GM20431 (cell line): ENCODE data around the gene FEM1C.
"Not testable (repeated sequence)": the region's sequence is repeated elsewhere in the genome, so short reads cannot be mapped to it uniquely, and the experiment has no call there.

ENCODE experiments used
- in situ Hi-C: fragments of 300-500 bp; cut with MseI, MboI; formaldehyde crosslinking; loops from one replicate; pipeline ENCODE4 v1.15.0; 2020; ENCODE audit warnings: low sequenced_read_pairs; ENCODE audit not compliant: unreplicated experiment

FEM1C gene

DNA sequence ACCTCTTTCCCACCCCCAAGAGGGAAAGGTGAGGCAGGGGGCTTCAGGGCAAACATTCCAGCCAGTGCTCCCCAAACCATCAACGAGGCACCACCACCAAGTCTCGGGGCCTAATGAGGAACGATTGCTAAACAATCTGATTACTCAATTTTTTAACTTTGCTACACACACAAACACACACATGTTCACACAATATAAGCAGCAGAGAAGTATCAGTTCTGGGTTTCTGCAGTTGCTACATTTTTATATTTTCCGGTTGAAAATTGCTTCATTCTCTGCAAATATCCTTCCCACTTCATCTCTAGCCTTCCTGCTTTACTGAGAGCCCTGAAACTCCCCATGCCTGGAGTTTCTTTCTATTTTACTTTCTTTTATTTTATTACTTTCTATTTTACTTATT is 60.2 kb downstream of the FEM1C start:
- in situ Hi-C loops: no loop called here

DNA sequence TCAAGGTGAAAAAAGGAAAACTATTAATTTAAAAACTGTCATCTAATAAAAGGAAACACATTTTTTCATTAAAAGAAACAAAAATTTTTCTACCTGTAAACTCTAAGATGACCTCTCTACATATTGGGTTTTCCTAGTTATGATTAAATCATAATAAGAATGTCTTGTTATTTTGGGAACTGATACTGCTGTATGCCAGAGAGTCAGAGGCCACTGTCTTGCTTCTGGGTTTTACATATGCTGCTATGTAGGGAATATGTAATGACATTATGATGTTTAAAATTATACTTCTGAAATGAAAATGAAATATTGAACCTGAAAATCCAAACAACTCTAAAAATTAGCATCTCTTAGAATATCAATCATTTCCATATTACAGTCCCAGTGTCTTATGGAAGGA is 63.7 kb downstream of the FEM1C start:
- in situ Hi-C loops: no loop called here

DNA sequence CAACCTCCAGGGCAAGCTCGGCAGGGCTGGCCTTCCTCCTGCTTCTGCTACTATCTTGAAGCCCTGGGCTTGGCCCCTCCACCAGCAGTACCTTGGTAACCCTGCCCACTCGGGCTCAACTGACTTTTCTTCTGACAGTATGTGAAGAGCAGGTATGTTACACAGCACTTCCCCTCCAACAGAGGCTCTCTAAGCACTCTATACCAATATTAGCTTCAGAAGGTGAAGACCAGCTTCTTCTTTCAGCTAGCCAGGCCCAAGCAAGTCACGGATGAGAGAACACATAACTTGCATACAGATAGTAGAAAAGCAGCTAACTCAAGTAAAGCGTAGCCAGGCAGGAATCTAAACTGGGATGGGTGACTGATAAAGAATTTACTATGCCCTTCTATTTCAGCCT is 64.3 kb downstream of the FEM1C start:
- in situ Hi-C loops: no loop called here

DNA sequence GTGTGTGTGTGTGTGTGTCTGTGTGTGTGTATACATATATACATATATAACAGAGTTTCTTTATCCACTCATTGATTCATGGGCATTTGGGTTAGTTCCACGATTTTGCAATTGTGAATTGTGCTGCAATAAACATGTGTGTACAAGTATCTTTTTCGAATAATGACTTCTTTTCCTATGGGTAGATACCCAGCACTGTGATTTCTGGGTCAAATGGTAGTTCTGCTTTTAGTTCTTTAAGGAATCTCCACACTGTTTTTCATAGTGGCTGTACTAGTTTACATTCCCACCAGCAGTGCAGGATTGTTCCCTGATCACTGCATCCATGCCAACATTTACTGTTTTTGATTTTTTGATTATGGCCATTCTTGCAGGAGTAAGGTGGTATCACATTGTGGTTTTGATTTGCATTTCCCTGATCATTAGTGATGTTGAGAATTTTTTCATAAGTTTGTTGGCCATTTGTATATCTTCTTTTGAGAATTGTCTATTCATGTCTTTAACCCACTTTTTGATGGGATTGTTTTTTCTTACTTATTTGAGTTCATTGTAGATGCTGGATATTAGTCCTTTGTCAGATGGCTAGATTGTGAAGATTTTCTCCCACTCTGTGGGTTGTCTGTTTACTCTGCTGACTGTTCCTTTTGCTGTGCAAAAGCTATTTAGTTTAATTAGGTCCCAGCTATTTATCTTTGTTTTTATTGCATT is 65.3 kb downstream of the FEM1C start:
- in situ Hi-C loops: not testable (repeated sequence)

DNA sequence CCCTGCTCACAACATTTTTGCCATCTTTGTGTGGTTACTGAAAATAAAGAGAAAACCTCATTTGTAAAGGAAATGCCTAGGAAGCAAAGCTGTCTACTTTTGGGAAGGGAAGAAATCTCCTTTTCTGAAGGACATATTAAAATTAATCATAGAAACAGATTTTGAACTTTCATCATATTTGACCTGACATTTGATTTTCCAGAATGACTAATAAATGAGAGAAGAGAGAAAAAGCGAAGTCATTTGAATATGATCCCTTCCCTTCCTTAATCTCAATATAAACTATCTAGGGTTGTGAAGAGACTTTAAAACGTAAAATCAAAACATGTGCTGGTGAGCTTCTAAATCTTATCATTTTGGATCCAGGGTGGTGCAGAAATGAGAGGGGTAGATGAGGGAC is 66.3 kb downstream of the FEM1C start:
- in situ Hi-C loops: no loop called here

DNA sequence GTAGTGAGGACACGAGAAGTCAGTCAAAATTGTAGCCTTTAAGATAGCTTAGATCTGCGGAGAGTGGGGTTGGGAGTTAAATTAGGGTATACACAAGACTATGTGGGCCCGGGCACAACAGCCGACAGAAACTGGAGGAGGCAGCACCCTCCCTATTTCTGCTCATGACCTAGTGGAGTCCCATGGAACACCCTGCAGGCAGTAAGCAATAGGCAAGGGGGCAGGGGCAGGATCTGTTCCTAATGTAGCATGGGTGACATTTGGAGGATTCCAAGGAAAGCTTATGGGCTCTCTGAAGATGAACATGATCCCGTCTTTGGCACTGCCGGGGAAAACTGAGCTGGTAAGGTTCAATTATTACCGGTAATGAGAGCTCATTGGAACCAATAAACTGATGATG is 67.0 kb downstream of the FEM1C start:
- in situ Hi-C loops: no loop called here

DNA sequence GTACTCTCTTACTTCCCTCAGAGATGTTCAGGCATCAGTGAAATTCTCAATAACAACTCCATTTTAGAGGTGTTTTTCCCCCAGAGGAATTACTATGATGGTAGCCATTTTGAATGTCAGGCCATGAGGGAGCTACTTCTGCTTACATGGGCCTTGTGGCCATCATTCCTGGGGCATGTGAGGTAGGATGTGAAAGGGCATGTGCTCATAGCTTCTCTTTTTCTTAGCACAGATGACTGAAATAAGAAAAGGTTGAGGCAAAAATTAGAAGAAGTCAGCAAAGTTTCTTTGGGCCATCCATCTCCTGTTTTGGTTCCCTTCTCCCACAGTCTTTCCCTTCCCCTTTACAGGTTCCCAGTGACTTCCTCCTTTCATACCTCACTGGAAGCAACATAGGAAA is 68.8 kb downstream of the FEM1C start:
- in situ Hi-C loops: no loop called here

DNA sequence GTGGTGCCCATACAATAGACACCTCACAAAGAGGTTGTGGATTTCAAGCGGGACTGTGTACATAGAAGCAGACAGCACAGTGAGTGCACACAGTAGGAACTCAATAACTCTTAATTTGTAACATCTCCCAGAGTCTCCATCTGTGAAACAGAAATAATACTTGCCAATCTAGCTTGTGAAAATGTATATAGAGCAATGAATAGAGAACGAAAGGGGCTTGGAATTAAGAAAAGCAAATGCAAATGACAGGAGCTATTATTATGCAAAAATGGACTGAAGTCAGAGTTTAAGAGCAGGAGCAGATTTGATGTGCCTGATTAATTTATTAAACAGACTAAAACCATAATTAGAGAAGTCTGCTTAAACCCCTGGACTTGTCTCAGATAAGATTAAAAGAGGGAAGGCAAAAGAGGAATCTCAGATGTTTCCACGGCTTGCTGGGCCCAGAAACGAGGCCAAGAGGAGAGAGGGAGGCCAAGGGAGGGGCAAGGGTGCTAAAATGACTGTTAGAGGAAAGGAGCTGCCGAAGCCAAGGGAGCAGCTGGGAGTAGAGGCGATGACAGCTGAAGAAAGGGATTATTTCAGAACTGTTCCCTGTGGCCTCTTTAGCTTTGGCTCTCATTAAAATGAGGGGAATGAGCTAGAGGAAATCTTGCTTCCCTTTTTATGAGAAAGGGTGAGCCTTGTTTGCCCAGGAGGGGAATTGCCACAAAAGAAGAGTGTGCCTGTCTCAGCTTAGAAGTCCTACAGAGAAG is 72.1 kb downstream of the FEM1C start:
- in situ Hi-C loops: no loop called here

DNA sequence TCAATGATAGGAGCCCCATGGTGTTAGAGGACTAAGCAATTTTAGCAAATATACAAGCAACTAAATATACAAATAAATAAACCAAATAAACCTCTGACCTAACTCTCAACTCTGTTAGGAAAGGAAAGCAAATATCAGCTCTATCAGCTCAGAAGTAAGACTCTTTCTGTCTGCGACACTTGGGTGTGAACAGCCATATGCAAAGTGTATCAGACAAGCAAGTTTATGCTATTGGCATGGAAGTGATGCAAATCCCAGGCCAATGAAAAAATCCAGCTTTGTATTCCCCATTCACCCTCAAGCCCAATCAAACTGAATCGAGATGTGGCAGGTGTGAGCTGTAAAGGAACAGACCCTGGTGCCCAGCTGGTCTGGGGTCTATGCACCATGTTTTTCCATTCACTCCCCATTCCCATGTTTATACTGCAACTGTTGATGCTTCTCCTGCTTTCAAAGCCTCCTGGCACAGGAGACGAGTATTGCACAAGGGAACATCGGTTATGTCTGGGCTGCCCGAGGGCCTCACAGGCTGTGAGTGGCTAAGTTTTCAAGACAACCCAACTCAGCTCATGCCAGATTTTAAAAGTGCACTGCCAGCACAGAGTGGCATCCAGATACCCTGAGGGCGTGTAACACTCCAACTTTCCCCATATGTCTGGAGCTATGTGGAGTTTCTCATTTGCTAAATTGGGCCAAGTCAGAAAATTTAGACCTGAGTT is 73.1 kb downstream of the FEM1C start:
- in situ Hi-C loops: no loop called here

DNA sequence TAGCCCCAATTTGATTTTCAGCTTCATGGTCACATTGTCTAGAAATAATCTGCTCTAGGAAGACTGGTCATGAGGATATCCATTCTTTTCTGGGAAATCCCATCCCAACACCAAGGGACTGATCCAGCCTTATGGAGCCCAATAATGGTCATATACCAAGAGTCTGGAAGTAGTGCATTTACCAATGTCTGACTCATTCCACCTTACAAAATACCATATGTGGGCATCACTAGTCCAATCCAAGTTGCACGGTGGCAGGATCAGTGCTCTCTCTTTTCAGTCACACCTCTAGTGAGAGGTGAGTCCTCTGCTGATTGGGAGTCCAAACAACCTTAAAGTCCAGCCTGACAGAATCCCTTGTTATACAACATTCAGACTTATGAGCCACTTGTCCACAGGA is 73.7 kb downstream of the FEM1C start:
- in situ Hi-C loops: no loop called here
